Muscle layer of colon (tissue), 2 donors: Measurements from ENCODE around the gene CEP126.
A peak's percentile ranks its signal among the peaks of the same experiment; 100 is the strongest.

Experiments used
- H3K27ac ChIP-seq: one replicate; pipeline ENCODE4 v1.7.0; 2013; ENCODE audit warnings: low read depth, mild to moderate bottlenecking, low read length, moderate library complexity
- H3K27me3 ChIP-seq, 2 donors: one replicate each; pipeline ENCODE4 v1.7.0; 2013; ENCODE audit warnings: low read length in 2 of 2, mild to moderate bottlenecking in 2 of 2; ENCODE audit not compliant: insufficient read depth in 2 of 2, control insufficient read depth in 1 of 2
- H3K36me3 ChIP-seq: one replicate; pipeline ENCODE4 v1.7.0; 2013; ENCODE audit warnings: mild to moderate bottlenecking, low read length; ENCODE audit not compliant: insufficient read depth
- H3K4me1 ChIP-seq: one replicate; pipeline ENCODE4 v1.7.0; 2013; ENCODE audit warnings: mild to moderate bottlenecking, low read length; ENCODE audit not compliant: insufficient read depth
- H3K4me3 ChIP-seq, 2 donors: one replicate each; pipeline ENCODE4 v1.7.0; 2013; ENCODE audit warnings: low read length in 2 of 2, low read depth in 1 of 2, mild to moderate bottlenecking in 1 of 2, moderate library complexity in 1 of 2
- H3K9ac ChIP-seq: one replicate; pipeline ENCODE4 v1.7.0; 2013; ENCODE audit warnings: low read length
- H3K9me3 ChIP-seq: one replicate; pipeline ENCODE4 v1.7.0; 2013; ENCODE audit warnings: mild to moderate bottlenecking, low read length
- donor health status: abdominal sarcoma.
- donor health status: Adenocarcinoma of cecum.

CEP126 gene

GRCh38 chr11:101907815-101908214, 7.0 kb upstream of the CEP126 start:
- H3K4me3 ChIP-seq = no peak overlapping the region

GRCh38 chr11:101909087-101909486, 5.7 kb upstream of the CEP126 start:
- H3K4me1 ChIP-seq = peaks cover 9% of the 10 kb centered on the region
- no peaks in the 10 kb centered on the region for H3K9me3 ChIP-seq
- H3K9ac ChIP-seq = no peak overlapping the region
- H3K27ac ChIP-seq = no peak overlapping the region
- H3K27me3 ChIP-seq = no peaks in the 10 kb centered on the region
- no peaks in the 10 kb centered on the region for H3K36me3 ChIP-seq
- H3K4me3 ChIP-seq = no peak overlapping the region

More at GRCh38 chr11:101907815-101908214, 7.0 kb upstream of the CEP126 start:
- Histone ChIP-seq H3K9me3 (no peaks in the 10 kb centered on the region), H3K27me3 (no peaks in the 10 kb centered on the region), H3K36me3 (no peaks in the 10 kb centered on the region), H3K27ac (no peak overlapping the region), H3K4me1 (no peaks in the 10 kb centered on the region), H3K9ac (no peak overlapping the region)

GRCh38 chr11:101912823-101913284, 2.0 kb upstream of the CEP126 start:
- Histone ChIP-seq H3K4me1 (peaks cover 20% of the 10 kb centered on the region), H3K36me3 (no peaks in the 10 kb centered on the region), H3K9ac (no peak overlapping the region), H3K9me3 (no peaks in the 10 kb centered on the region), H3K27me3 (no peaks in the 10 kb centered on the region), H3K27ac (peak overlapping the region; percentile 89), H3K4me3 (no peak overlapping the region)

- Histone ChIP-seq H3K9ac (no peak overlapping the region), H3K9me3 (no peaks in the 10 kb centered on the region), H3K27ac (peak overlapping the region; percentile 89), H3K4me1 (peaks cover 20% of the 10 kb centered on the region), H3K4me3 (no peak overlapping the region), H3K27me3 (no peaks in the 10 kb centered on the region), H3K36me3 (no peaks in the 10 kb centered on the region)
Measured at GRCh38 chr11:101913656-101914055, 1.2 kb upstream of the CEP126 start.

- Histone ChIP-seq H3K9ac (peak overlapping the region; percentile 15), H3K9me3 (no peaks in the 10 kb centered on the region), H3K36me3 (no peaks in the 10 kb centered on the region), H3K27me3 (no peaks in the 10 kb centered on the region), H3K27ac (peak overlapping the region; percentile 89), H3K4me1 (peaks cover 20% of the 10 kb centered on the region), H3K4me3 (peak overlapping the region; percentile 68 to 85)
Measured at GRCh38 chr11:101914341-101914737, 471 bp upstream of the CEP126 start.

GRCh38 chr11:101915791-101916291, 1.0 kb downstream of the CEP126 start:
- Histone ChIP-seq H3K27ac (peak overlapping the region; percentile 89), H3K9me3 (no peaks in the 10 kb centered on the region), H3K4me1 (peaks cover 20% of the 10 kb centered on the region), H3K4me3 (peak overlapping the region; percentile 68 to 85), H3K27me3 (no peaks in the 10 kb centered on the region), H3K9ac (peak overlapping the region; percentile 0), H3K36me3 (no peaks in the 10 kb centered on the region)

GRCh38 chr11:101916422-101916821, 1.6 kb downstream of the CEP126 start, which contains the start of gene ANGPTL5:
Gene ANGPTL5 (minus strand): TSS chr11:101916522. CDS start chr11:101907909, 8,613 bp downstream.
- H3K27ac ChIP-seq = peak within 1 kb of the TSS; percentile 89
- no peaks in the 10 kb centered on the region for H3K9me3 ChIP-seq
- peaks cover 20% of the 10 kb centered on the region for H3K4me1 ChIP-seq
- H3K9ac ChIP-seq = peak within 1 kb of the TSS; percentile 0
- H3K4me3 ChIP-seq = peak within 1 kb of the TSS; percentile 68 to 85
- H3K36me3 ChIP-seq = no peaks in the 10 kb centered on the region
- H3K27me3 ChIP-seq = no peaks in the 10 kb centered on the region

GRCh38 chr11:101917226-101917625, 2.4 kb downstream of the CEP126 start:
- Histone ChIP-seq H3K4me3 (no peak overlapping the region), H3K4me1 (peaks cover 20% of the 10 kb centered on the region), H3K27me3 (no peaks in the 10 kb centered on the region), H3K9ac (no peak overlapping the region), H3K9me3 (no peaks in the 10 kb centered on the region), H3K36me3 (no peaks in the 10 kb centered on the region), H3K27ac (no peak overlapping the region)

GRCh38 chr11:101920992-101921391, 6.2 kb downstream of the CEP126 start:
- no peak overlapping the region for H3K9ac ChIP-seq
- H3K4me3 ChIP-seq = no peak overlapping the region
- H3K9me3 ChIP-seq = no peaks in the 10 kb centered on the region
- no peaks in the 10 kb centered on the region for H3K27me3 ChIP-seq
- H3K36me3 ChIP-seq = no peaks in the 10 kb centered on the region
- H3K27ac ChIP-seq = no peak overlapping the region
- peaks cover 6% of the 10 kb centered on the region for H3K4me1 ChIP-seq

- Histone ChIP-seq H3K4me3 (no peak overlapping the region), H3K36me3 (no peaks in the 10 kb centered on the region), H3K4me1 (no peaks in the 10 kb centered on the region), H3K9ac (no peak overlapping the region), H3K9me3 (no peaks in the 10 kb centered on the region), H3K27ac (no peak overlapping the region), H3K27me3 (no peaks in the 10 kb centered on the region)
Measured at GRCh38 chr11:101923554-101923953, 8.7 kb downstream of the CEP126 start.

GRCh38 chr11:101929294-101929915, 14.6 kb downstream of the CEP126 start:
- no peaks in the 10 kb centered on the region for H3K9me3 ChIP-seq
- H3K27me3 ChIP-seq = no peaks in the 10 kb centered on the region
- H3K9ac ChIP-seq = no peak overlapping the region
- no peaks in the 10 kb centered on the region for H3K36me3 ChIP-seq
- no peak overlapping the region for H3K4me3 ChIP-seq
- no peaks in the 10 kb centered on the region for H3K4me1 ChIP-seq
- no peak overlapping the region for H3K27ac ChIP-seq

- Histone ChIP-seq H3K27me3 (no peaks in the 10 kb centered on the region), H3K27ac (no peak overlapping the region), H3K9me3 (no peaks in the 10 kb centered on the region), H3K36me3 (no peaks in the 10 kb centered on the region), H3K9ac (no peak overlapping the region), H3K4me1 (no peaks in the 10 kb centered on the region), H3K4me3 (no peak overlapping the region)
Measured at GRCh38 chr11:101931692-101932091, 16.9 kb downstream of the CEP126 start.
